HG02885 (cell line): ENCODE data around the gene EXOC1L.

Experiments used
- ATAC-seq: cut with Tn5 transposase; IDR thresholded peaks from one replicate; pipeline ENCODE4 v1.9.1; 2021; ENCODE audit warnings: mild to moderate bottlenecking; ENCODE audit not compliant: unreplicated experiment, poor library complexity

The EXOC1L gene, protein sequence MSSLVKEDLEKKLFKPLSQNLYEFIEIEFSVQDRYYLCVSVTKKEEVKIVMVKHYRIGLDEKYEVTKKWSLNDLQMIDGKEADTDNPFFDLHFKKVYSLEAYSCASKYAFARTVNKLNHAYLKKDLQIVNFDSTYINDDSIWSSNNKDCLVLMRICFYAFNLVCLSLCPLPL

DNA sequence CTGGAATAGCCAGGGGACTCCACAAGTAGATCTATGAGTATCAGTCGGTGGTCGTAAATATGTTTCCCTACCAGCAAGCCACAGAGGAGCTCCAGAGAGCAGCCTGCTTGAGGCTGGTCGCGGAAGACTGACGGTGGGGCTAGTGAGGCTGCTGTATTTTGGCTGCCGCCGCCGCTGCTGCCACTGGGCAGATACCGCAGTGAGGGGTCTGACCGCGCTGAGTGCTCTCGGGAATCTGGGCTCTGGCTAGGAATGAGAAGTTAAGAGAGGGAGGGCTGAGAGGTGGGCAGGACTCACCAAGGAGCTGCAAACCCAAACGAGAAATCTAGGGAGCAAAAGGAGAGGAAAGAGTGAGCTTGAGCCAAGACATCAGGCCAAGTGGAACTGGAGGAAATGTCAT, at the start of gene EXOC1L:
EXOC1L (plus strand) TSS at position 157 of the 400 bp plus-strand sequence; CDS start at position 394, 237 bp downstream.
- no peak for ATAC-seq

DNA sequence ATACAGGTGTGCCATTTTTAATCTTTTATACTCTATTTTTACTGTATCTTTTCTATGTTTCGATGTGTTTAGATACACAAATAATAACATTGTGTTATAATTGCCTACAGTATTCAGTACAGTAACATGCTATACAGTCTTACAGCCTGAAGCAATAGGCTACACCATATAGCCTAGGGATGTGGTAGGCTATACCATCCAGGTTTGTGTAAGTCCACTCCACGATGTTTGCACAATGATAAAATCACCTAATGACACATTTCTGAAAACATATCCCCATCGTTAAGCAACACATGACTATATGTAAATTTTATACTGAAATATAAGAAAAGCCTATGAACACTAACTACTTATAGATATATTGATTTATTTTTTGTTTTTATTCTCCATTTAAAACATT, 48.9 kb upstream of the EXOC1L start:
- ATAC-seq, result no peak

DNA sequence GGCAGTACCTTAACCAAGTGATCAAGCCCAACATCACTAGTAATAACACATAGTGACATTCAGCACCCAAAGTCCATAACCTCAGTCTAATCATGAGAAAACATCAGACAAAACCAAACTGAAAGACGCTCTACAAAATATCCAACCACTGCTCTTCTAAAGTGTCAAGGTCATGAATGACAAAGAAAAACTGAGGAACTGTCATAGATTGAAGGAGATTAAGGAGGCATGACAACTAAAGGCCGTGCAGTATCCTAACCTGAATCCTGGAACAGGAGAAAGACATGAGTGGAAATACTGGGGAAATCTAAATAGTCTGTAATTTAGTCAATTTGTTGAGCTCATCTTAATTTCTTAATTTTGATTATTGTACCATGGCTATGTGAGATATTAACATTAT, 38.2 kb upstream of the EXOC1L start:
- no peak for ATAC-seq

DNA sequence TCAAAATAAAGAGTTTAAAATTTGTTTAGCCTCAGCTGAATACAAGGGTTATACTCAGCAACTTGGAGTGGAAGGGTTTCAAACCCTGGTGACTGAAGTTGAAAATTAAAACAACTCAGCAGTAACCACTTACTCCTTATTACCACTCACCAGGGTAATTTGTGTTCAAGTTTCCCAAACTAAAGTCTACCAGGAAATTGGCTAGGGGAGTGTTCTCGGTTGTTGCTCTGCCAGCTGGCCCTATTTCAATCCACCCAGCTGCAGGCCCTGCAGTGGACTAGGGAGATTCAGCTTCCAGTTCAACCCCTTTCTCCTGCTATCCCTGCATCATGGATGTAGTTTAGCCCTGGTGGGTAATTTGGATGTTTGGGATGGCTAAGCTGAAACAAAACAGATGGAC, 37.8 kb upstream of the EXOC1L start:
- no peak for ATAC-seq

DNA sequence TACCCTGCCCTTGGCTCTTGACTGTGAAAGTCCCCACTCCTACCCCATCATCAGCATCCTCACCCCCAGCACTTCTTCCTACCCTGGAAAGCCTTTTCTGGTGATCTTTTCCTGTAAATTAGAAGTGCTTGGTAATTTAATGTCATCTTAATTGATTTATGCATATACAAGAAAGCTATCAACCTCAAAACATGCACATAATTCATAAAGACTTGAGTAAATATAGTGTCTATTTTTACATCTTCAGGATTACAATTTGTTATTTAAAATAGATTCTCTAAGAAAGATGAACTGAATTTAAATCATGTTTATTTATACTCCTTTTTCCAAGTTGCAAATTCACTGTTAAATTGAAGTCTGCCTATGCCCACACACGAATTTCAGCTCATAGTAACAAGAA, 36.0 kb upstream of the EXOC1L start:
- no peak for ATAC-seq

DNA sequence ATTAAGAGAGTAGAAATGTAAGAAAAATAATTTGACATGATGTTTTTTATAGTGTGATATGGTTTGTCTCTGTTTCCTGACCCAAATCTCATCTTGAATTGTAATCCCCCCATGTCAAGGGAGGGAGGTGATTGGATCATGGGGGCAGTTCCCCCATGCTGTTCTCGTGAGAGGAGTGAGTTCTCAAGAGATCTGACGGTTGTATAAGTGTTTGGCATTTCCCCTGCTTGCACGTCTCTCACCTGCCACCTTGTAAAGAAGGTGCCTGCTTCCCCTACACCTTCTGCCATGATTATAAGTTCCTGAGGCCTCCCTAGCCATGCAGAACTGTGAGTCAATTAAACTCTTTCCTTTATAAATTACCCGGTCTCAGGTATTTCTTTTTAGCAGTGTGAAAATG, 34.8 kb upstream of the EXOC1L start:
- ATAC-seq, result no peak

DNA sequence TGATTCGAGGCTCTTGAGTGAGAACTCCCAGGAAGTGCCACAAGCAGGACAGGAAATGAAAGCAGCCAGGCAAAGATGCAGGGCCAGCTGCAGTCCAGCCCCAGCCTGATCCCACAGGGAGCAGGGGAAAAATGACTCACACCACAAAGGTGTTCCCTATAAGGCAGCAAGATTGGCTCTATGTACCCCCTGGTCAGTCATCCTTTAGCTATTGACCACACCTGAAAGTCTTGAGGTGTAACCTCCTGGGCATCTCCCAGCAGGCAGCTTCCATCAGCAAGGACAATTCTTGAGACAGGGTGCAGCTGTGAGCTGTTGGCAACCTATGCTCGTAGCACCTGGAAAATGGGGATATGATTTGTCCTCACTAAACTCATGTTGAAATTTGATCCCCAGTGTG, 27.9 kb upstream of the EXOC1L start:
- ATAC-seq, result no peak

DNA sequence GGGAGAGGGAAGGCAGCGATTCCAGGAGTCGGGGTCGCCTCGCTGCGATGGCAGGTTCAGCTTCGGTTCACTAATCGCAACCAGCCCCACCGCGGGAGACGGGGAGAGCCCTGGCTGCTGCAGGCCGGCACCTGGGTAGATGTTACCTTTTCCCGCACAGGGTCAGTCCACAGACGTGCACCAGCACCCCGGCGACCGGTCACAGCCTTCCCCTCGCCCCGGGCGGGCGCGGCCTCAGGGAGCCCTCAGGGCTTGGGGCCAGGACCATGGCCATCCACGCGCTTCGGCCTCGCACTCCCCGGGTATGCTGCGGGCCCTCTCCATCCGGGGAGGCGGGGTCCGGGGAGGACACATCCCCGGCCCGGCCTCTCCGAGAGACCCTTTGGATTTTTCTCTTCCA, 26.1 kb upstream of the EXOC1L start:
- no peak for ATAC-seq

DNA sequence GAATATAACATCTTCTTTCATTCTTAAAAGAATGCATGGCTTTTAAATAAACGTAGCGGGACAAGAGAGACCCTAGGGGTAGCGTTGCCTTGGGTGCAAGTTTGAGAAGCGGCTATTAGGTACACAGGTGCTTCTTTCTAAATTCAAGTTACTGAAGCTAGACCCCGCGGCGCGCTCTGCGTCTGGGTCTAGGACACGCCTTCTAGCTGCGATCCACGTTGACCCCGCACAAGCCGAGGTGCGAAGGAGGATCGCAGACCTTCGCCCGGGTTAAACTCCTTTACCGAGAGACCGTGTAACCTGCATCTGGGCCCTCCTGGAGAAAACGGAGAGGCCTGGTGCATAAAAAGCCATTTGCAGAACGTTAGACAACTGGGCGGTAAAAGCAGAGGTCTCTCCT, 25.5 kb upstream of the EXOC1L start:
- ATAC-seq, result no peak

DNA sequence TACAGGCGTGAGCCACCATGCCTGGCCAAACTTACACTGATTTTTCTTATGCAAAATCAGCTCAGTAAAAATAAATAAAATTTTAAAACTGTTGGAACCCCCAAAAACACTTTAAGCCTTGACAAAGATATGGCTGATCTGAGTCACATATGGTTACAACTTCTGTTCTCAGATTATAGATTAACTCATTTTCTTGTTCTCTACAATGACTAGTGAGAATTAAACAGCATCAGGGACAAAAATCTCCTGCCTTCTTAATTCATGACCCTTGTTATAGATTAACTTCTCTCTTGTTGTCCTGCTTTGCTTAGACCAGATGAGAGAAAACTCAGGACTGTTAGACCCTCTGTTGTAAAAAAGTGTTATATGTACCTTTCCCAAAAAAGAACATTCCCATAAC, 24.2 kb upstream of the EXOC1L start:
- no peak for ATAC-seq

DNA sequence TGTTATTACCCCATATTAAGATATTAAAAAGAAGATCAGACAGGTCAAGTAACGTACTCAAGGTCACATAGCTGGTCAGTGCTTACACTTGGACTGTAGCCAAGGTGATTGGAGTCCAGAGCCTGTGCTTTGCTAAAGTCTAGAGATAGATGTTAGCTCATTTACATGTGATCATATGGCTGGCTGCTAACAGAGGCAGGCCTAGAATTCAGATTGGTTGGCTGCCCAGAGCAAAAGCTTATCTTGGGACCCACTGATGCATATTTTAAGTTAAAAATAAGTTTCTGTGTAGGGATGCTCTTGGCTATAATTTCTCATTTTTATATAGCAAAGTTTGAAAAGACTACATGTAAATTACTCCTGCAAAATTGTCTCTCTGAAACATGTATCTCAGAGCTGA, 18.1 kb upstream of the EXOC1L start:
- no peak for ATAC-seq

DNA sequence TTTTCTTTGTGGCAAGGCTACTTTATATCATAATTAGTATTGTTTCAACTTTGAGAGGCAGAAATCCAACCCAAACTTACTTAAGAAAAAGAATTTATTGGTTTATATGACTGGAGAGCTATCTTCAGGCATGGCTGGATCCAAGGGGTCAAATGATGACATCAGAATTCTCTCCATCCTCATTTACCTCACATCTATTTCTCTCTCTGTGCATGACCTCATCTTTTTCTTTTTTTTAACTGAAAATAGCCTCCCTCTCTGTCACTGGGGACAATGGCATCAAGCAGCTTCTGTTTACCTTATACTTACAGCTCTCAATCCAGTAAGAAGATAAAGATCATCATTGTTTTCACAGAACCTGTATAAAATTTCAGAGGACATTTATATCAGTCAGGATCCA, 12.0 kb upstream of the EXOC1L start:
- ATAC-seq, result no peak

DNA sequence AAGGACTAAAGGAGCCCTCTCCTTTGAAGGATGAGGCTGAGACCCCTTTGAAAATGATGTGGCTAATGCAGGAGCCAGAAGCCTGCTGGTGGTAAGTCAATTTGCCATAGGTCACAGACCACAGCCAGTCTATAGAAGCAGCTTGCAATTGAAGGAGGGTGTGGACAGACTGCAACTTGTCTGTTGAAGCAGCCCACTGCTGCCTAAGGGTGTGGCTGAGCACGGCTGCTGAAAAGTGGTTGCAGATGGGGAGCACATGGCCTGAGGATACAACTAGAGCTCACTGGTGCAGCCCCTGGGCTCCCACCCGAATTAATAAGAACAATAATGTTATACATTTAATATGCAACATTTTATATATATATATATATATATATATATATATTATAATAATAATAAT, 11.4 kb upstream of the EXOC1L start:
- ATAC-seq, result no peak

DNA sequence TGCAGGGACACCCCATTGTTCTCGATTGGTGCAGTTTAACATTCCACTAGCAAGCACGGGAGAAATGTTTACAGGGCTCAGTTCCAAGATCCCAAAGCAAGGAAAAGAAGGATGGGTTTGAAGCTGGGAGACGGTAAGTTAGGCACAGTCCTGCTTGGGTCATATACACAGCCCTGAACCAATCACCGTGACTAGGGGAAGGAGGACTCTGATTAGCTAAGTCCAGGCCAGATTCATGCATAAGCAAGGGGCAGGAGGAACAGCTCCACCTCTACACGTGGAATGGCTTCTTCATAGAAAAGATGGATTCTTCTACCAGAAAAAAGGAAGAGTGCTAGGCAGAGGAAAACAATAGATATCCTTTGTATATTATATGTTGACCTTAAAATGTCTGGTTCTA, 11.0 kb upstream of the EXOC1L start:
- ATAC-seq, result no peak

DNA sequence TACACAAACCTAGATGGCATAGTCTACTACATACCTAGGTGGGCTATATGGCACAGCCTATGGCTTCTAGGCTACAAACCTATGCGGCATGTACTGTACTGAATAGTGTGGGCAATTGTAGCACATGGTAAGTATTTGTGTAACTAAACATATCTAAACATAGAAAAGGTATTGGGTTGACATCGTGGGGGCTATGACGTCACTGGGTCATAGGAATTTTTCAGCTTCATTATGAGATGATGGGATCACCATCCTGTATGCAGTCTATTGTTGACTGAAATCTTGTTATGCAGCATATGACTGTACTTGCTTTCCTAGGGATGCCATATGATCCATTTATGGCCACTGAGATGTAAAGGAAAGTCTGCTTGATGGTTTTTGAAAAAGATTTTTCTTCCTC, 1.9 kb upstream of the EXOC1L start:
- no peak for ATAC-seq

DNA sequence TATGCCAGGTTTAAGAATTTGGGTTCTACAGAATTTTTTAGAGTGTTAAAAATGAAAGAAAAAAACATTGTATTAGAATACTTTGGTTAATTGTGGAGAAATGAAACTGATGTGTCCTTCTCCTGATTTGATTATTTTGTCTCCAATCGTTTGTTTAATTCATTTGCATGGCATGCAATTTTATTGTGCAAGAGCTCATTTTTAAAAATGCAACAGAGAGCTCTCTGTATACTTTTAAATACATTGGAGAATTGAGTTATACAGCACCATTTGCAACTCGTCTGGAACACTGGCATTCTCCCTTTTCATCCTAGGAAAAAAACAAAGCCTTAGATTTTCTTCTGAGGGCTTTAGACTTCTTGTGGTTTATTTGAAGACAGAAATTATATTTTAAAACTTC, 689 bp downstream of the EXOC1L start:
- no peak for ATAC-seq

DNA sequence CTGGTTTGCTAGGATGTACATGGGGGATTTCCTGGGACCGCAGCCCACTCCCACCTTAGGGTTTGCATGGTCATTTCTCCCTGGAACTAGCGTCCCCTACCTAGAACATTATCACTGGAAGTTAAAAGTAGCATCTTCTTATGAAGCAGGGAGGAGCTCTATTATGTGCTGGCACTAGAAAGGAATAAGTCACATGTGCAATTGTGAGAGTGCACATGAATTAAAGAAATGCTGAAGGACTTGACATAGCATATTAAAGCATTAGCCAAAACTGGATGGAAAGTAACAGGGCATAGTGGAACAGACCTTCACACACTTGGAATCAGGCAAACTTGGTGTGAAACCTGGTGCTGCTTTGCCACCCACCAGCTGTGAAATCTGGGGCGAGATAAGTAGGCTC, 2.7 kb downstream of the EXOC1L start:
- ATAC-seq, result no peak

DNA sequence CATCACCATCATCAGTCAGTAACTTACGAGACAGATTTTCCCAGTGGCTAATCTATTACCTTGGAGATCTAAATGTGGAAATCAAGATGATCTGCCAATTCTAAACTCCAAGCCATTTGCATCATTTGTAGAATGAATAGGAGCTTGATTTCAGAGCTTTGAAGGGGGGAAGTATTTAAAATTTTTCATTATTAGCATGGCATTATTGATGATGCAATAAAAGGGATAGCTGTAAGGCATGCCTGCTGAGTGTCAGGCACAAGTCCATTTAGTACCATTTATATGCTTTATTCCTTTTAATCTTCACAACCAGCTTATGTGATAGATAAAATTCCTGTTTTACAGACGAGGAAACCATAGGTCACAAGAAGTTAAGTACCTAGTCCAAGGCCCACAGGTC, 5.3 kb downstream of the EXOC1L start:
- no peak for ATAC-seq

DNA sequence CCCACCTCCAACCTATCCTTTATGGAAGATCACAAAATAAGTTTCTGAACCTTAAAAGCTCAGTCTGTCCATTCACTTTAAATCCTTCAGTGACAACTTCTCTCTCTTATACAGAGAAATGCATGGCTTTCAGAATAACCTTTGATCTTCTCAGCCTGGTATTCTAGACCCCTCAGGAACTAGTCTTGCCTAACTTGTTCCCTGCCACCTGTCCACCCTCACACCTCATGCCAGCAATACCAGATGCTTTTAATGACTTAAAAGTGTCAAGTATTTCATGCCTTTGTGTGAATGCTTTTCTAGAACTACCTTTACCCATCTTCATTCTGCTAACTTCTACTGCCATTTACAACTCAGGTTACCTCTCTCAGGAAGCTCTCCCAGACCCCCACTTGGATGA, 7.4 kb downstream of the EXOC1L start:
- no peak for ATAC-seq

DNA sequence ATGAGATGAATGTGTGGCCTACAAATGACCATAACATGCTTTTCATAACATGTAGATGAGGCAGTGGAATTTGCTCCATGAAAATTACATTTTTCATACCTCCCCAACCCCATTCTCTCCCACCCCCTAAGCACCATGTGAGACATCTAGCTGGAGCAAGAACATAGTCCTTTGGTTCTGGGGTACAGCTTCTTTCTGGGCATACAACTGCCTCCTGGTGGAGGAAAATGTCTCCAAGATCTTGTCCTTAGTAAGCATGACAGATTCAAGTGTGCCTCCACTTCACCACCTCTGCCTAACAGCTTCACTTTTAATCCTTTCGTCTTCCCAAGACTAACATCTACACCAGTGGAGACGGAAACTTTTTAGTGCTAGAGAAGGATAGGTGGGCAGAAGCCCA, 8.0 kb downstream of the EXOC1L start:
- ATAC-seq, result no peak

DNA sequence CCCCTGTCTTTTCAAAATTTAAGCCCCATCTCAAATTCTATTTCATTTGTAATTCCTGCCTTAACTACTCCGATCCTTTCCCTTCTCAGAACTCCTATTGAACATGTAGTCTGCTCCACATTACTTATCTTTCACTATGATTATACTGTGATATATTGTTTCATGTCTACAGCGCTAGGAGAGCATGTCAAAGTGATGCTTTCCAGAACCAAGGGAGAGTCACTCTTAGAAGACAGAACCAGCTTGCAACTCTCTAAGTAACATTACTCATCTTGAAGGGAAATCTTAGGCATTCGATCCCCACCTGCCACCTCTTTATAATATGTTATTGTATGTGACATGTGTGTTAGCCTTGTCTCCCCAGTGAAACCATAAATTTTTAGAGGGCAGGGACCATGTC, 10.5 kb downstream of the EXOC1L start:
- no peak for ATAC-seq

DNA sequence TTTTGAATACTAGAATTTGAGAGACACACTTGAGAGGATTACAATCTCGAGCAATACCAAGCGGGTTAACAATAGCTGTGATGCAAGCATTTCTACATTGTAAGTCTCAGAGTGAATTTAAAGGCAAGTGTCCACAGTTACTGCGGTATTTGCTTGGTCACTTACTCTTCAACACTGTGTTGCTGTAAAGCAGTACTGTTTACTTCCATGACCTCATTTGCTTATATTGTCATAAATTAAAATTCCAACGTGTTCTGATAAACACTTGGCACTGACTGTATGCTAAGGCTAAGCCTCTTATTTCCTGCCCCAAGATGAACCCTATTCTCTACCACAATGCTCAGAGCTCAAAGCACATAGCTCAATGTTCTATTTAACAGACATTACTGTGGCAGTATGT, 11.1 kb downstream of the EXOC1L start:
- ATAC-seq, result no peak
